HG02623 (cell line): ENCODE data around the gene IDH3G.
"Not testable (repeated sequence)": the region's sequence is repeated elsewhere in the genome, so short reads cannot be mapped to it uniquely, and the experiment has no call there.

Experiments
- ATAC-seq: cut with Tn5 transposase; IDR thresholded peaks from one replicate; pipeline ENCODE4 v1.9.1; 2021; ENCODE audit warnings: moderate library complexity; ENCODE audit not compliant: unreplicated experiment

IDH3G gene

DNA sequence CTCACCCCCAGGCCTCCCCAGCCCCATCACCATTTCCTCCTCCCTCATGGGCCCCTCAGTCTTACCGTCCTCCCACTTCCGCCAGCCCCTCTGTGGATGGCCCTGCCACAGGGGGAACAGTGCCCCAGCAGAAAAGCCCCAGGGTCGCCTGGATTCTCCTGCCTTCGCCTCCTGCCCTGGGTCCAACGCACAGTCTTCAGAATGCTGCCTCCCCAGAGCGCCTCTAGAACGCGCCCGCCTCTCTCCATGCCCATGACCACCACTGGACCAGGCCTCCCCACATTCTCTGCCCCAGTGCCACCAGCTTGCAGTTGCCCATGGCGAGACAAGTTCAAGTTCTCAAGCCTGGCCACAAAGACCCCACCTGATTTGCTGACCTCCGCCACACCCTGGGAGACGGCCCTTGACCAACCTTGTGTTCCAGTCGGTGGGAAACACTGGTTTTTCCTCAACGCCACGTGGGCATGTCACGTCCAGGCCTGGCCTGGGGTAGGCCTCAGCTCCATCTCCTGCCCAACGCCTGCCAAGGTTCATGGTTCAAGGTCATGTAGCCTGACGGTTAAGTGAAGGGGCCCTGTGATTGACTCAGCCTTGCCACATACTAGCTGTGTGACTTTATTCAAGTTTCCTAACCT is 30.8 kb downstream of the IDH3G start:
- no peak for ATAC-seq

DNA sequence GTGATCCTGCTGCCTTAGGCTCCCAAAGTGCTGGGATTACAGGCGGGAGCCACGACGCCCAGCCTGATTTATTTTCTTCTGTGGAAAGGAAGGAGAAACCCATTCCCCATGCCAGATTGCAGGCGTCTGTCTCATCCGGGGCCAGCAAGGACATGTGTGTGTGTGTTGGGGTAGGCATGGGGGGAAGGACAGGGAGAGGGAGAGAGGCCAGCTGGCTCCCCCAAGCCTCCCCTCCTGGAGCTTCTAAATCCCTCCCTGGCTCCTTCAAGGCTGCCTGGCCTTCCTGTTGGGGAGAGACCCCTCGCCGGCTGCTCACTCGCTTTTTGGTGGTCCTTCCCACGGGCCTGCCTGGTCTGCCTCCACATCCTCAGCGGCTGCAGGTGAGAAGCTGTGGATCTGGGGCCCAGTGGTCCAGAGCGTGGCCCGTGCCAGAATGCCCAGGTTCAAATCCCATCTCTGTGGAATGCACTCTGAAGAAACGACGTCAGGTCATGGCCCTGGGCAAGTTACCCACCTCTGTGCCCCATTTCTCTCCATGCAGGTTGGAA is 31.5 kb downstream of the IDH3G start:
- ATAC-seq, result no peak

DNA sequence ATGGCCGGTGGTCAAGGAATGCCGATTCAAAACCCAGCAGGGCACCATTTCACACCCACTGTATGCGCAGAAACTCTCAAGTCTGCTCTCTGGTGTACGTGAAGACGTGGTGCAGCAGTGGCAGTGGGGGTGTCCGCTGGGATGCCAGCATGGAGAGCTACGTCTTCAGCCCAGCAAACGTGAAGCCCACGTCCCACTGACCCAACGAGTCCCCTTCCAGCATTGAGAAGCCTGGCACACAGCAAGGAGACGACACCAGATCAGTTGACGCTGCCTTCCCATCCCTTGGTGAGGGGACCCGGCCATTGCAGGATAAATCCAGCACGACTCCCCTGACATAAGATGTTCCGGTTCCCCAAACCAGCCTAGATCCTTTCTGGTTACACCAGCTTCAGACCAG is 32.3 kb downstream of the IDH3G start:
- ATAC-seq, result no peak

DNA sequence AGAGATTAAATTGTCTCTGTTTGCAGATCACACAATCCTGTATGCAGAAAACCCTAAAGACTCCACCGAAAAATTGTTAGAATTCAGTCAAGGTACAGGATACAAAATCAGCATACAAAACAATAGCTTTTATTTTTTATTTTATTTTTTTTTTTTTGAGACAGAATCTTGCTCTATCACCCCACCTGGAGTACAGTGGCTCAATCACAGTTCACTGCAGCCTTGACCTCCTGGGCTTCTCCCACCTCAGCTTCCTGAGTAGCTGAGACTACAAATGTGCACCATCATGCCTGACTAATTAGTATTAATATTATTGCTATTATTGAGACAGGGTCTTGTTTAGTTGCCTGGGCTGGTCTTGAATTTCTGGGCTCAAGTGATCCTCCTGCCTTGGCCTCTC is 39.0 kb downstream of the IDH3G start:
- no peak for ATAC-seq

DNA sequence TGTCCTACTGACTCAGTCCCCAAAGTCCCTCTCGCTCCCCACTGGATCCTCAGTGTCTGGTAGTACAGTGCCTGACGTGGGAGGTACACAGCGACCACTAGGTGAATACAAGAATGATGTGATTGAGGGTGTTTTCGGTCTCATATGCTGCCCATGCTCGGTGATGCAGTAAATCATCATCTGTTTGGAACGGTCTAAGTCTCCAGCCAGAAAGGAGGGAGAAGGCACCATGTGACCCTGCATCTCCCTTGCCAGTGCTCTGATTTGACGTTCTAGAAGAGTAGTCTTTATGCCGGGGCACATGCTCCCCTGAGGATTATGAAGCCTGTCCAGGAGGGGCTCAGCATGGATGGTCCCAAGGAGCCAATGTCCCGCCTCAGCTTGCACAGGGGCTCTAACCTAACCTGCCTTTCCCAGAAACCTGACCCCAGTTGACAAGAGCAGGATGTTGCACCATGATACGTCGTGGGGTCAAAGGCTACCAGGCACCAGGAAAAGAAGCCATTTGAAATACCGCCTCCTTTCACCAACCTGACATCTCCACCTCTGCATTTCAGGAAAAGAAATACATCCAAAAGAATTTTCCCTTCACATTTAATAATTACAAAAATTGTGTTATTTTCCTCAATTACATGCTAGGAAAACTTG is 43.9 kb downstream of the IDH3G start:
- ATAC-seq, result no peak

DNA sequence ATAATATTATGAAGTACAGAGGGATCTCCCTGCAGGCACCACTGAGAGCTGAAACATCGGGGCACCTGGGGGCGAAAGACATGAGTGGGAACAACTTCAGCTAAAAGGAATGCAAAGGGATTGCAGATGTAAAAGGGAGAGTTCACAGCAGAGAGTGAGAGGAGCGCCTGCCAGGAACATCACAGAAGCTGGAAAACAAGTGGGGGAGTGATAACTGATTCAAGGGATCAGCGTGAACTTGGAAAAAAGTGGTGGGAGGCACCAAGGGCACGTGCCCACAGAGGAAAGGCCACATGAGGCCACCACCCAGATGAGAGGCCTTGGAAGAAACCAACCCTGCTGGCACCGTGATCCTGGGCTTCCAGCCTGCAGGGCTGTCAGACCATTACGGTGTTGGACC is 45.2 kb downstream of the IDH3G start:
- not testable (repeated sequence) for ATAC-seq

DNA sequence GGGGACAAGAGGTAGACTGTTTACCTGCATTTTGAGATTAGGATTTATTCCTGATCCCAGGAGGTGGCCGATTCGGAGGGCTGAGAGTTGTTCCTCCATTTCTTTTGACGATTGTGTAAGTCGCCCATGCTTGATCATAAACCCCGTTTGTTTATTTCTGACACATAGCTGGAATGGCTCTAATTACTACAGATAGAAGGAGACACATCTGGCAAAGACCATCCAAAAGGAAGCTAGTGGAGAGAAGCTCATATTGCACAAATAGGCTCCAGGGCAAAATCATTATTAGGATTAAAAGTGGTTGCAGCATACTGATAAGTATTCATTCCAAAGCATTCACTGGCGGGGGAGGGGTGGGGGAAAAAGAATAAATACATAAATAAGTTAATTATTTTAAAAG is 47.2 kb downstream of the IDH3G start:
- not testable (repeated sequence) for ATAC-seq

DNA sequence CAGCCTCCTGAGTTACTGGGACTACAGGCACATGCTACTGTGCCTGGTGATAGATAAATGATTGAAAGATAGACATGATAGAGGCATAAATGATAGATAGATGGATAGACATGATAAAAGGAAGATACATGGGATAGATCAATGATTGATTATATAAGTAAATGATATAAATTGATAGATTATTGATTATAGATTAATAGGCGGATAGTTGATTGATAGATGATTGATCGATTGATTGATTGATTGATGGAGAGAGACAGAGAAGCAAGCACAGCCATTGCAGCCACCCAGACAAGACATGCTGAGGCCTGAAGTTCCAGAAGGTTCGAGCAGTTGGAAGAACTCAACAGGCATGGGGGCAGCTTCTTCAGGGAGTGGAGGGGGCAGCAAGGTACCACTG is 47.8 kb downstream of the IDH3G start:
- ATAC-seq, result no peak

DNA sequence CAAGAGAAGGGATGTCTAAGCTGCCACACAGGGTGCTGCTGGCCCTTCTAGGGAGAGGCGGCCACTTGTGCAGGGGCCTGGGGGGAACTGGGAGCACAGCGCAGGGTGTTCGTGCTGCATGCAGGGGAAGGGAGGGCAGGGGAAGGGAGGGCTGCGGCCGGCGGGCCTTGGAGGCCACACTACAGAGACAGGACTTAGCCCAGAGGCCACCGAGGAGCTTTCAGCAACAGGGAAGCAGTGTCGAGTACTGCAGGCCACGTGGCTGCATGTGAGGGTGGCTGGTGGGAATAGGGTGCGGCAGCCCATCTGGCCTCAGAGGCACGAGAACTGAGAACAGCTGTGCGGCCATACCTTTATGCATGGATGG is 49.1 kb downstream of the IDH3G start:
- ATAC-seq, result not testable (repeated sequence)

DNA sequence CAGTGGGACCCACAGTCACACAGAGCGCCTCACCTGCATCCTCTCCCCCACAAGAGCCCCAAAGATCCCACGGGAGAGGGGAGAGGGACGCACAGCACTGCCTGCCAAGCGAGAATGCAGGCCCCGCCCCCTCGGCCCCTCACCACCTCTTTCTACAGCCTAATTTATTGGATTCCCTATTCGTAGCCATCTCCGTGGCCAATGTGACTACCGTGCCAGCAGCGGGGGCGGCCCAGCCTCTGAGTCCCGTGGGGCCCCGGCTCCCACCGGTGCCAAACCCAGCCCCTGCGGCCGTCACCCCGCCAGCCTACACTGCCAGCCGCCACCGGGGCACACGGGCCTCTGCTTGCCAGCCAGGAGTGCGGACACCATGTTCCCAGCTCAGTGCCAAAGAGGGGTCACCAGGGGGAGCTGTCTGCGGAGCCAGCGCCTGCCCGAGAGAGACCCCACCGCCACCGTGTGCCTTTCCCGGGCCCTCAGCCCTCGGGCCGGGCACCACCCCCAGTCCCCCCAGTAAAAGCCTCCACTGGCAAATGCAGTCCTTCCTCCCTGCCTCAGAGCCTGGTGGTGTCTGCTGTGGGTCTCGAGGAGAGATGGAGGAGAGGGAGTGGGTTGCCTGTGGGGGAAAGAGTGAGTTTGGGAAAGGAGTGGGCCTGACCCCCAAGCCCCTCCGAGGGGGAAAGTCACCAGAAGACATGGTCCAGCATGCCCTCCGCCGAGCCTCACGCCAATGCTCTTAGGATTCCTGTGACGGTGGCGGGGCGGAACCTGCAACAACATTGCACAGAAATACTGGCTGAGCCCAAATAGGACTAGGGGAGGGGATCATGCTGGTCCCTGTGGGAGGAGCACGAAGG is 49.7 kb downstream of the IDH3G start:
- no peak for ATAC-seq

DNA sequence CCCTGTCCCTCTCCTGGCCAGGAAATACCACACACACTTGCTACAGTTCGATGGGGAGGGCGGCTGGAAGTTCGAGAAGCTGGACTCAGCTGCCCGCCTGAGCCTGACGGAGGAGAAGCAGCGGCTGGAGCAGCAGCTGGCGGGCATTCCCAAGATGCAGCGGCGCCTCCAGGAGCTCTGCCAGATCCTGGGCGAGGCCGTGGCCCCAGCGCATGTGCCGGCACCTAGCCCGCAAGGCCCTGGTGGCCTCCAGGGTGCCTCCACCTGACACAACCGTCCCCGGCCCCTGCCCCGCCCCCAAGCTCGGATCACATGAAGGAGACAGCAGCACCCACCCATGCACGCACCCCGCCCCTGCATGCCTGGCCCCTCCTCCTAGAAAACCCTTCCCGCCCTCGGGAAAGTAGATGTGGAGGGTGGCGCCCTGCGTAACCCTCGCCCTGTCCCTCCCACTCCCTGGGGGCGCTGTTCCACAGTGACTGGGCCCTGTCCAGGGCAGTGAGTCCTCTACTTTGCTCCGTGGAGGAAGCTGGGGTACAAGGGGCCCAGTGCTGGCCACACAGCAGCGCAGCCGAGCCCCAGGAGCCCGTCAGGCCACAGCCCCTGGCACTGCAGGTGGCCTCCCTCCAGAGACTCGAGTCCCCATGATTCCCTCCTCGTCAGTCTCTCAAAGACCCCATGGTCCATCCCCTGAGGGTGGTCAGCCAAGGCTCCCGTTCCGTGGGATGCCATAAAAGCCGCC is 50.5 kb downstream of the IDH3G start:
- ATAC-seq, result not testable (repeated sequence)

DNA sequence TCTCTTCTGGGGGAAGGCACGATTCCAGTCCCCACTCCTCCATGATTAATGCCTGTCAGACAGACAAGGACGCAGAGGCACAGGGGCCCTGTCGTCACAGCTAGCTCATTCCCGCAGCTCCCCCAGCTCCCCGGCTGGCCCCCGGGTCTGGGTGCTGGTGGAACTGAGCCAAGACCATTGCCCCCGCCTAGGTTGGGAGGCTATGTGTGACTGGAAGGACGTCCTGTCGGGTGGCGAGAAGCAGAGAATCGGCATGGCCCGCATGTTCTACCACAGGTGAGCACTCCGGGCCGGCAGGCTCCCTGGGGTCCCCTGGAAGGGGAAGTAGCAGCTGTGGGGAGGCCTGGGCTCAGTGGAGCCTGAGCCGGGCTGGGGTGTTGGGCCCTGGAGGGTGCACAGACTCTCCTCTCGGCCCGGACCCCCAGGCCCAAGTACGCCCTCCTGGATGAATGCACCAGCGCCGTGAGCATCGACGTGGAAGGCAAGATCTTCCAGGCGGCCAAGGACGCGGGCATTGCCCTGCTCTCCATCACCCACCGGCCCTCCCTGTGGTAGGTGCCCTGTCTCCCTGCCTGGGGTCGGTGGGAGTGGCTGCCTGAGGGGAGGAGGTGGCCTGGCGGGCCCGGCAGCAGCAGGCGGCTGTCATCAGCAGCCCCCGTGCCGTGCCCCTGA is 51.2 kb downstream of the IDH3G start:
- ATAC-seq, result not testable (repeated sequence)

DNA sequence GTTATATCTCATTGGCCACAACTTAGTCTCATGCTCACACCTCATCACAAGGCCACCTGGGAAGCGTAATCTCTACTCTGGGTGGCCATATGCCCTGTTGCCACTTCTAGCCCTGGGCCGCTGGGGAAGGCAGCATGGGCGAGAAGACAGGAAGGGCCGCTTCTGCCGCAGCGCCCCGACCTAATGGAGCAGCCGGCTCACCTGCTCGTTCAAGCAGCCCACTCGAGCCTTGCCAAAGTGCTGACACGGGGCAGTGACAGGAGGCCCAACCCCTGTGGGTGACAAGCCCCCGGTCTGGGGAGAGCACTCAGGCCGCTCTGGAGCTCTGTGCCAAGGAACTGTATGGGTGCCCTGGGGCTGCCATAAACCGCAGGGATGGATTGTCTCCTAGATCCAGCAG is 52.1 kb downstream of the IDH3G start:
- ATAC-seq, result not testable (repeated sequence)

DNA sequence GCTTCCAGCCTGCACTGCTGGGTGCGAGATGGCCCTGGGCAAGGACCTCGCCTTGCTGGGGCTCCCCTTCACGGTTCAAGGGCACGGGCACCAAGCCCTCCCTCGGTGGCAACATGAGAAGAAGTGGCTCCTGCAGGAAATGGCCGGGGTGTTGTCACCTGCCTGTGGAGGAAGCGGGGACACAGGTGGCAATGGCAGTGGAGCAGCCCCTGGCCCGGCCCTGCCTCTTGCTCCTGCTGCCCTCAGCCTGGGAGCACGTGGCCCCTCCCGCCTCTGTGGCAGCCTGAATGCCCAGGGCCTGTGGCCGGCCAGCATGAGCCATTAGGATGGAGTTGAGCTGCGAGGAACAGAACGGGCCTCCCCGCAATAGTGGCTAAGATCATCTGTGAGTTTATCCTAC is 52.7 kb downstream of the IDH3G start:
- ATAC-seq, result no peak

DNA sequence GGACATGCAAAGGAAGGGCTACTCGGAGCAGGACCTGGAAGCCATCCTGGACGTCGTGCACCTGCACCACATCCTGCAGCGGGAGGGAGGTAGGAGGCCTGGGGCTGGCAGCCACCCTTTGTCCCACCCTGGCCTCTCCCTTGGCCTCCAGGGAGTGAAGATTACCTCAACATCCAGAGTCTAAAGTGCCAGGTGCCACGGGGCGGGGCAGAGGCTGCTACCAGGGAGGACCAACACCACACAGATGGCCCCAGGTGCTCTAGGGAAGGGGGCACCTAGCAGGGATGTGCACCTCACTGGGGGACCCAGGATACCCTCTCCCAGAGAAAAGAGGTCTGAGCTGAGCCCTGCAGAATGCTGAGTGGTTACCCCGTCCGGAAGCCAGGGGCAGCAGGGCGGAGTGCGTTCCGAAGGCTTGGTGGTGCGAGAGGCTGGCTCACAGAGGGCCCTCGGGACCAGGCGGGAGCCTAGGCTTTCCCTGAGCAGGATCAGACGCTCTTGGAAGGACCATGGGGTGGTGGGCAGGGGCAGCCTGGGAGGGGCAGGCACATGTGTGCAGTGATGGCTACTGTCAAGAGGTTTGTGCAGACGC is 53.4 kb downstream of the IDH3G start:
- ATAC-seq, result no peak

DNA sequence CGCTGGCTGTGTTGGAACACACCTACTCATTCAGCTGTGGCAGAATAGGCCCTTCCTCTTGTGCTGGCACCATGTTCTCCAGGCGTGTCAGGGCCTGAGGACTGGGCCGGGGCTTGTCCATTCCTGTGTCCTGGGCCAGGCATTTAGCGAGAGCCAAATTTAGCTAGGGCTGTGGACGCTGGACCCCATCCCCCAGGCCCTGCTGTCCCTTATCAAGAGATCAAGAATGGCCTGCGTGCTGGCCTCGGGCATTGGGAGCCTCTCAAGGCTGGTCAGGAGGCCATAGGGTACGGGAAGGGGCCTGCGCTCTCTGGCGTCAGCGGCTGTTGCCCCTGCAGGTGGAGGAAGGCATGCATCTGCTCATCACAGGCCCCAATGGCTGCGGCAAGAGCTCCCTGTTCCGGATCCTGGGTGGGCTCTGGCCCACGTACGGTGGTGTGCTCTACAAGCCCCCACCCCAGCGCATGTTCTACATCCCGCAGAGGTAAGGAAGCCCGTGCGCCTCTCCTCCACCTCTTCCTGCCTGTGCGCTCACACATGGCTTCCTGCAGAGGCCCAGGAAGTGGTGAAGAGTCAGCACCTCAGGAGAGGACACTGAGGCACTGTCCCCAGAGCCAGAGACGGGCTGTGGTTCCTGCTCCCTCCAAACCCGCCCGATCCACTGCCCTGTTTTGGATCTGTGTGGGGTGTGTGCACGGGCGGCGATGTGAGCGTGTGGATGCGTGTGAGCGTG is 54.3 kb downstream of the IDH3G start:
- ATAC-seq, result no peak

DNA sequence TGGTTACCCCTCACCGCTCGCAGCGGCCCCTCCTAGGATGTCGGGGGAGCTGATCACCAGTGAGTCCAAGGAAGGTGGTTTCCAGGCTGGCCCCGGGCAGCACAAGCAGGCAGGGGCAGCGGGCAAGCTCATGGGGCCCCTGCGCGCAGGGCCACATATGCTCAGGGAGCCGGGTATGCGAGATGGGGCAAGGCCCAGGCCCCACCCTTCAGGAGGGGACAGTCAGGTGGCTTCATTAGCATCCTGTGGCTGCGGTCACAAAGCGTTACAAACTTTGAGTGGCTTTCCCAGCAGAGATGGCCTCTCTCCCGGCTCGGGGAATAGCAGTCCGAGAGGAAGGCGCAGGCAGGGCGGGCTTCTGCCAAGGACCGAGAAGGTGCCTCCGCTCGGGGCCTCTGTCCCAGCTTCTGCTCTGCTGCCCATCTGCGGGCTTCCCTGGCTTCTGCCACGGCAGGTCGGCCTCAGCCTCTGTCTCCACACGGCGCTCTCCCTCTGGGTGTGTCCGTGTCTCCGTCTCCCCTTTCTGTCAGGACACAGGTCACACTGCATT is 56.0 kb downstream of the IDH3G start:
- no peak for ATAC-seq

DNA sequence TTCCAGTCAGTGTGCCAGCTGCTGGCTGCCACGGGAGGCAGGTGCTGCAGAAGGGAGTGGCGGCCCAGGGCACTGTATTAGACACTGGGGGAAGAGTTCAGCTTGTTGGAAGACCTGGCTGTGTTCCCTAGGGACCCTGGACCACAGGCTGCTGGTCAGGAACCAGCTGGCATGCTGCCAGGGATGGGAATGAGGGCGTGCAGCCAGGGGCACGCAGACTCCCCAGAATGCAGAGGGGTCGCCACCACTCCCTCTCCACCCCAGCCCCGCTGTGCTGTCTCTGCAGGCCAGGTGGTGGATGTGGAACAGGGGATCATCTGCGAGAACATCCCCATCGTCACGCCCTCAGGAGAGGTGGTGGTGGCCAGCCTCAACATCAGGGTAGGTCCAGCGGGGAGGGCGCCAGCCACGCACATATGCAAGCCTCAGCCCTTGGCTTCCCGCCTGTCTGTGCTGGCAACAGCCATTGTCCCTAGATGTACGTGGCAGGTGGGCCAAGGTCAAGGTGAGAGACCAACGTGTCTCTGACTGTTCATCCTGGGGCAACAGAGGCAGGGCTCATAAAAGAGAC is 57.2 kb downstream of the IDH3G start:
- ATAC-seq, result no peak
